SK-N-MC (cell line): Measurements from ENCODE around the gene RCVRN.

ENCODE experiments used
- EZH2 ChIP-seq: fragments of 200-600 bp; sonication (generic); IDR thresholded peaks from one replicate; pipeline ENCODE4 v1.6.1; 2017; ENCODE audit warnings: antibody characterized with exemption
- FOXP2 ChIP-seq: optimal IDR thresholded peaks from 2 replicates; pipeline ENCODE3; 2011; ENCODE audit warnings: mild to moderate bottlenecking, moderate library complexity; ENCODE audit not compliant: insufficient read depth; ENCODE audit errors: extremely low read length, control extremely low read depth
- POLR2AphosphoS5 ChIP-seq: IDR thresholded peaks from 2 replicates; pipeline ENCODE4 v1.6.1; 2012; ENCODE audit warnings: mild to moderate bottlenecking, low read depth, low read length, borderline replicate concordance

GRCh38 chr17:9872852-9873251, 32.2 kb downstream of the RCVRN start:
- TF ChIP-seq POLR2AphosphoS5 (no peak), EZH2 (no peak), FOXP2 (no peak)
